ENCODE data around the gene MLLT10.

Gene MLLT10

GRCh38 chr10:21649454-21649872 is 115.4 kb downstream of the MLLT10 start:
- TF ChIP-seq CTCF (IDR thresholded peaks at IDR 0.05; ENCODE audit: low read depth, low read length, missing control alignments) = no peak
- H3K4me3 ChIP-seq (ENCODE audit: low read depth, low read length) = no peak overlapping the region
- DNase-seq (ENCODE audit: low read depth) = no peak

DNA sequence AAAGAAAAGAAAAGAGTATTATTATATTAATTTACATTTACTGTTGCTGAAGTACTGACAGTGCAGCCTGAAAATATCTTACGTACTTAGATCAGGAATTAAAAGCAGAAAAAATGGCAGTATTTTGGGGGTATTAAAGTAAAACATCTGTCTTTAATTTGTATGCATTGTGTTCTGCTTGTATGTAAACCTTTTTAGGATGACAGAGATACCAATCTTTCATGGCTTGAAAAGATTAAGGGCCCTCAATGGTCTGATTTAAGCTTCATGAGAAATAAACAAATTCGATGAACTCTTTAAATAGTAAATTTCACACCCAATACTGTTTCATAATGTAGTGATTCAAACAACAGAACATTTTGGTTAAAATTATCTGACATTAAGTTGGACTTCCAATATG is 116.3 kb downstream of the MLLT10 start:
- no peak for TF ChIP-seq CTCF (IDR thresholded peaks at IDR 0.05; ENCODE audit: low read depth, low read length, missing control alignments)
- DNase-seq (ENCODE audit: low read depth) = no peak
- H3K4me3 ChIP-seq (ENCODE audit: low read depth, low read length) = no peak overlapping the region

- TF ChIP-seq CTCF (IDR thresholded peaks at IDR 0.05; ENCODE audit: low read depth, low read length, missing control alignments) = no peak
- no peak for DNase-seq (ENCODE audit: low read depth)
- H3K4me3 ChIP-seq (ENCODE audit: low read depth, low read length) = no peak overlapping the region
Measured at GRCh38 chr10:21655236-21655635, 121.2 kb downstream of the MLLT10 start.

GRCh38 chr10:21655687-21656086 is 121.7 kb downstream of the MLLT10 start:
- H3K4me3 ChIP-seq (ENCODE audit: low read depth, low read length) = no peak overlapping the region
- TF ChIP-seq CTCF (IDR thresholded peaks at IDR 0.05; ENCODE audit: low read depth, low read length, missing control alignments) = no peak
- no peak for DNase-seq (ENCODE audit: low read depth)

DNA sequence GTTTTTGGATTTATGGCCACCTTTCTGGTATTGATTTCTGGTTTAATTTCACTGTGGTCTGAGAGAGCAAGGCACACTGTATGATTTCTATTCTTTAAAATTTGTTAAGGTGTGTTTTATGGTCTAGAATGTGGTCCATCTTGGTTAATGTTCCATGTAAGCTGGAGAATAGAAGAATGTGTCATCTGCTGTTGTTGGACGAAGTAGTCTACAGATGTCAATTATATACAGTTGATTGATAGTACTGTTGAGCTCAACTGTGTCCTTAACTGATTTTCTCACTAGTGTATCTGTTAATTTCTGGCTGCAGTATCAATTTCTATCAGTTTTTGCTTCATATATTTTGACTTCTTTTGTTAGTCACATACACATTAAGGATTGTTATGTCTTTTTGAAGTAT is 127.1 kb downstream of the MLLT10 start:
- no peak for TF ChIP-seq CTCF (IDR thresholded peaks at IDR 0.05; ENCODE audit: low read depth, low read length, missing control alignments)
- H3K4me3 ChIP-seq (ENCODE audit: low read depth, low read length) = no peak overlapping the region
- DNase-seq (ENCODE audit: low read depth) = no peak

- no peak for DNase-seq (ENCODE audit: low read depth)
- no peak overlapping the region for H3K4me3 ChIP-seq (ENCODE audit: low read depth, low read length)
- no peak for TF ChIP-seq CTCF (IDR thresholded peaks at IDR 0.05; ENCODE audit: low read depth, low read length, missing control alignments)
Measured at GRCh38 chr10:21661935-21662334, 127.9 kb downstream of the MLLT10 start.

GRCh38 chr10:21662635-21663034 is 128.6 kb downstream of the MLLT10 start:
- no peak overlapping the region for H3K4me3 ChIP-seq (ENCODE audit: low read depth, low read length)
- DNase-seq (ENCODE audit: low read depth) = no peak
- TF ChIP-seq CTCF (IDR thresholded peaks at IDR 0.05; ENCODE audit: low read depth, low read length, missing control alignments) = no peak
